Measurements from ENCODE around the gene TPK1.

TPK1 gene

DNA sequence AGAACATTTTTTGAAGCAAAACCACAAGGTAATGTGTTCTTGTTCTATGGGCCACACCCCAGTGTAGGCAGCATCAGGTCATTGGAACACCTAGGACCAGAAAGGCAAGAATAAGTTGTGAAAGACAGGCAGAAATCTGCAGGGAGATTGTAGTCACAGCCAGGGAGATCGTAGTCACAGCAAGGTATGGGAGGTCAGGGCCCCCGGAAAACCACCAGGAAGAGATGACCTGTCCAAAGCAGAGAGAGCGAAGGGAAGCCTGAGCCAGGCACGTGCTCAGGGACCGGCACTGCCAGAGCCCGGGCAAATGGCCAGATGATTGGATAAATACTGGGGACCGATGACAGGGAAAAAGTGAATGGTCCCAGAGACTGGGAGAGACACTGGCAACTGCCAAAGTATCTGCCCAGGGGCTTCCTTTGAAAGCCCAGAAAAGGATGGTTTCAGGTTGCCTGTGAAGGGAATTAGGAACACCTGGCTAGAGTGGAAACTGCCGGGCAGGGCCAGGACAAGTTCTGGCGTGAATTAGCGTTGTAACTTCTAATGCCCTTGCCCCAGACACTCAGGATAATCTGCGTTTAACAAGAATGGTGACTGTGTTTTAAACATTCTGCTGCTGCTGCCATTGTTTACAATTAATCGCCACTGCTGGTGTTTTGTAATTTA, 428.5 kb downstream of the TPK1 start (continued):
- TF ChIP-seq ZNF658 (tag by site-specific recombination; IDR thresholded peaks at IDR 0.05) (no peak), OSR2 (tag by site-specific recombination; IDR thresholded peaks at IDR 0.05) (no peak), GLIS1 (tag by site-specific recombination; IDR thresholded peaks at IDR 0.05) (no peak), PRDM6 (tag by site-specific recombination; IDR thresholded peaks at IDR 0.05) (no peak), SETDB1 (IDR thresholded peaks at IDR 0.05; ENCODE audit: insufficient read length, low read length) (no peak), ZNF843 (tag by site-specific recombination; IDR thresholded peaks at IDR 0.05) (no peak), ZNF521 (tag by site-specific recombination; IDR thresholded peaks at IDR 0.05) (no peak), ZNF292 (tag by site-specific recombination; IDR thresholded peaks at IDR 0.05; ENCODE audit: borderline replicate concordance, low read depth) (no peak), ZNF248 (tag by site-specific recombination; IDR thresholded peaks at IDR 0.05) (no peak), ZNF2 (tag by site-specific recombination; IDR thresholded peaks at IDR 0.05) (no peak)

DNA sequence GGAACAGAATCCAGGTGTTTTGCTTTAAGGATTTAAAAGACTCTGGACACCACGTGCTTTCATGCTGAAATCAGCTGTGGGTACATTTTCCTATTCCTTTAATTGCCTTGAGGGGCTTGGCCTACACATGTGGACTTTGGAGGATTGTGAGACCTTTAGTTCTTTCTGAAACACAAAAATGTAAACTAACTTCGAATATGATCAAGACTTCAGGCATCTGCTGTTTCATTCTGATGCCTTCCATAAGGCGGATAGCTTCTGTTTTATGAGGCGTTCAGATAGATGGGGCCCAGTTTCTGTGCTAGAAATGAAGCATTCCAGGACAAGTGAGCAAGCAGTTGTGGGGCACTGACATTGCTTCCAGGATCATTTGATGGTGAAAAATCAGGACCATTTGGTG, 430.9 kb downstream of the TPK1 start:
- POLR2A ChIA-PET = no interaction called here
- Histone ChIP-seq H3K27ac (ENCODE audit: extremely low read depth, low read depth, low read length) (no peak overlapping the region), H3K4me3 (ENCODE audit: low read depth, low read length) (no peak overlapping the region), H3K9me3 (ENCODE audit: control insufficient read depth, insufficient read depth, low read depth, low read length) (no peaks in the 10 kb centered on the region), H3K4me1 (ENCODE audit: control insufficient read depth, insufficient read depth, low read length) (no peaks in the 10 kb centered on the region), H3K36me3 (ENCODE audit: control insufficient read depth in 2 of 2, insufficient read depth in 1 of 2, low read length in 2 of 2) (no peaks in the 10 kb centered on the region)
- CTCF ChIA-PET = interaction anchor here (0.6 kb wide), 1 partner anchor 18 kb away, joined by 3 read pairs; no protein-coding TSS in a partner anchor
- TF ChIP-seq ZNF366 (tag by site-specific recombination; conservative IDR thresholded peaks at IDR 0.05) (no peak), ZNF514 (tag by site-specific recombination; IDR thresholded peaks at IDR 0.05) (no peak), BCL11A (tag by site-specific recombination; IDR thresholded peaks at IDR 0.05; ENCODE audit: low read depth) (no peak), MEIS1 (CRISPR knock-in tag; IDR thresholded peaks at IDR 0.05; ENCODE audit: borderline replicate concordance) (no peak), ZSCAN23 (tag by site-specific recombination; IDR thresholded peaks at IDR 0.05) (no peak), ZNF768 (tag by site-specific recombination; IDR thresholded peaks at IDR 0.05) (no peak), ZNF112 (tag by site-specific recombination; IDR thresholded peaks at IDR 0.05) (no peak), ZNF174 (tag by site-specific recombination; IDR thresholded peaks at IDR 0.05) (no peak), KLF16 (tag by site-specific recombination; IDR thresholded peaks at IDR 0.05) (no peak), ZNF623 (tag by site-specific recombination; IDR thresholded peaks at IDR 0.05) (no peak), ZNF426 (tag by site-specific recombination; IDR thresholded peaks at IDR 0.05) (no peak), KLF8 (tag by site-specific recombination; IDR thresholded peaks at IDR 0.05) (no peak), ZNF2 (tag by site-specific recombination; IDR thresholded peaks at IDR 0.05) (no peak), ZNF629 (tag by site-specific recombination; IDR thresholded peaks at IDR 0.05) (no peak), TCF7L2 (IDR thresholded peaks at IDR 0.05; ENCODE audit: borderline replicate concordance, low read depth, low read length) (no peak), ZNF18 (tag by site-specific recombination; IDR thresholded peaks at IDR 0.05) (no peak), ZNF132 (tag by site-specific recombination; IDR thresholded peaks at IDR 0.05; ENCODE audit: borderline replicate concordance) (no peak), SP7 (tag by site-specific recombination; IDR thresholded peaks at IDR 0.05) (no peak)
- TF ChIP-seq, protein P1, sequence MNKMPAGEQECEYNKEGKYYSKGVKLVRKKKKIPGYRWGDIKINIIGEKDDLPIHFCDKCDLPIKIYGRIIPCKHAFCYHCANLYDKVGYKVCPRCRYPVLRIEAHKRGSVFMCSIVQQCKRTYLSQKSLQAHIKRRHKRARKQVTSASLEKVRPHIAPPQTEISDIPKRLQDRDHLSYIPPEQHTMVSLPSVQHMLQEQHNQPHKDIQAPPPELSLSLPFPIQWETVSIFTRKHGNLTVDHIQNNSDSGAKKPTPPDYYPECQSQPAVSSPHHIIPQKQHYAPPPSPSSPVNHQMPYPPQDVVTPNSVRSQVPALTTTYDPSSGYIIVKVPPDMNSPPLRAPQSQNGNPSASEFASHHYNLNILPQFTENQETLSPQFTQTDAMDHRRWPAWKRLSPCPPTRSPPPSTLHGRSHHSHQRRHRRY (tag by site-specific recombination; IDR thresholded peaks at IDR 0.05) = no peak
- TF ChIP-seq, protein P2, sequence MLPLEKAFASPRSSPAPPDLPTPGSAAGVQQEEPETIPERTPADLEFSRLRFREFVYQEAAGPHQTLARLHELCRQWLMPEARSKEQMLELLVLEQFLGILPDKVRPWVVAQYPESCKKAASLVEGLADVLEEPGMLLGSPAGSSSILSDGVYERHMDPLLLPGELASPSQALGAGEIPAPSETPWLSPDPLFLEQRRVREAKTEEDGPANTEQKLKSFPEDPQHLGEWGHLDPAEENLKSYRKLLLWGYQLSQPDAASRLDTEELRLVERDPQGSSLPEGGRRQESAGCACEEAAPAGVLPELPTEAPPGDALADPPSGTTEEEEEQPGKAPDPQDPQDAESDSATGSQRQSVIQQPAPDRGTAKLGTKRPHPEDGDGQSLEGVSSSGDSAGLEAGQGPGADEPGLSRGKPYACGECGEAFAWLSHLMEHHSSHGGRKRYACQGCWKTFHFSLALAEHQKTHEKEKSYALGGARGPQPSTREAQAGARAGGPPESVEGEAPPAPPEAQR (tag by site-specific recombination; IDR thresholded peaks at IDR 0.05) = no peak

Measured in HEK293 (cell line).